ENCODE data around the gene NGFR.

The NGFR gene

GRCh38 chr17:49473900-49474751, 21.0 kb upstream of the NGFR start:
- Mint-ChIP-seq H3K27me3 (peaks cover 84% of the 10 kb centered on the region), H3K36me3 (ENCODE audit: insufficient read depth) (peaks cover 2% of the 10 kb centered on the region), H3K9me3 (no peaks in the 10 kb centered on the region), H3K4me3 (no peak overlapping the region), H3K4me1 (no peaks in the 10 kb centered on the region), H3K27ac (ENCODE audit: low read depth) (no peak overlapping the region)
- DNase-seq (ENCODE audit: low spot score in 2 of 2) (no peak), ATAC-seq (replicated peaks; ENCODE audit: extremely low read depth, poor library complexity, severe bottlenecking) (no peak)

GRCh38 chr17:49477709-49478108, 17.4 kb upstream of the NGFR start:
- H3K4me1 Mint-ChIP-seq: no peaks in the 10 kb centered on the region
- DNase-seq (ENCODE audit: low spot score in 2 of 2) (no peak), ATAC-seq (replicated peaks; ENCODE audit: extremely low read depth, poor library complexity, severe bottlenecking) (no peak)
- H3K4me3 Mint-ChIP-seq: no peak overlapping the region
- peaks cover 58% of the 10 kb centered on the region for H3K27me3 Mint-ChIP-seq
- H3K27ac Mint-ChIP-seq (ENCODE audit: low read depth): no peak overlapping the region
- no peaks in the 10 kb centered on the region for H3K9me3 Mint-ChIP-seq
- H3K36me3 Mint-ChIP-seq (ENCODE audit: insufficient read depth): peaks cover 2% of the 10 kb centered on the region

GRCh38 chr17:49480836-49481615, 14.1 kb upstream of the NGFR start:
- peaks cover 2% of the 10 kb centered on the region for H3K36me3 Mint-ChIP-seq (ENCODE audit: insufficient read depth)
- H3K9me3 Mint-ChIP-seq: no peaks in the 10 kb centered on the region
- H3K4me1 Mint-ChIP-seq: no peaks in the 10 kb centered on the region
- DNase-seq (ENCODE audit: low spot score in 2 of 2) (no peak), ATAC-seq (replicated peaks; ENCODE audit: extremely low read depth, poor library complexity, severe bottlenecking) (no peak)
- no peak overlapping the region for H3K27ac Mint-ChIP-seq (ENCODE audit: low read depth)
- H3K27me3 Mint-ChIP-seq: peaks cover 70% of the 10 kb centered on the region
- H3K4me3 Mint-ChIP-seq: no peak overlapping the region

GRCh38 chr17:49482144-49482817, 12.8 kb upstream of the NGFR start:
- ATAC-seq (replicated peaks; ENCODE audit: extremely low read depth, poor library complexity, severe bottlenecking) (no peak), DNase-seq (ENCODE audit: low spot score in 2 of 2) (no peak)
- Mint-ChIP-seq H3K27me3 (peaks cover 70% of the 10 kb centered on the region), H3K4me1 (peaks cover 4% of the 10 kb centered on the region), H3K27ac (ENCODE audit: low read depth) (no peak overlapping the region), H3K36me3 (ENCODE audit: insufficient read depth) (peaks cover 2% of the 10 kb centered on the region), H3K4me3 (no peak overlapping the region), H3K9me3 (no peaks in the 10 kb centered on the region)

GRCh38 chr17:49483599-49484509, 11.2 kb upstream of the NGFR start:
- H3K27ac Mint-ChIP-seq (ENCODE audit: low read depth): no peak overlapping the region
- H3K4me1 Mint-ChIP-seq: peaks cover 4% of the 10 kb centered on the region
- peaks cover 68% of the 10 kb centered on the region for H3K27me3 Mint-ChIP-seq
- no peak for DNase-seq (ENCODE audit: low spot score in 2 of 2)
- no peak for ATAC-seq (replicated peaks; ENCODE audit: extremely low read depth, poor library complexity, severe bottlenecking)
- no peaks in the 10 kb centered on the region for H3K36me3 Mint-ChIP-seq (ENCODE audit: insufficient read depth)
- no peak overlapping the region for H3K4me3 Mint-ChIP-seq
- no peaks in the 10 kb centered on the region for H3K9me3 Mint-ChIP-seq

- Mint-ChIP-seq H3K4me3 (no peak overlapping the region), H3K27me3 (peaks cover 68% of the 10 kb centered on the region), H3K9me3 (no peaks in the 10 kb centered on the region), H3K27ac (ENCODE audit: low read depth) (no peak overlapping the region), H3K4me1 (peaks cover 4% of the 10 kb centered on the region), H3K36me3 (ENCODE audit: insufficient read depth) (no peaks in the 10 kb centered on the region)
- no peak for ATAC-seq (replicated peaks; ENCODE audit: extremely low read depth, poor library complexity, severe bottlenecking)
- no peak for DNase-seq (ENCODE audit: low spot score in 2 of 2)
These were observed 10.5 kb upstream of the NGFR start for GRCh38 chr17:49484588-49484987.

- no peak overlapping the region for H3K4me3 Mint-ChIP-seq
- peaks cover 84% of the 10 kb centered on the region for H3K27me3 Mint-ChIP-seq
- no peaks in the 10 kb centered on the region for H3K36me3 Mint-ChIP-seq (ENCODE audit: insufficient read depth)
- no peak overlapping the region for H3K27ac Mint-ChIP-seq (ENCODE audit: low read depth)
- ATAC-seq (replicated peaks; ENCODE audit: extremely low read depth, poor library complexity, severe bottlenecking): no peak
- H3K9me3 Mint-ChIP-seq: no peaks in the 10 kb centered on the region
- DNase-seq (ENCODE audit: low spot score in 2 of 2): no peak
- H3K4me1 Mint-ChIP-seq: peaks cover 4% of the 10 kb centered on the region
These were observed 9.0 kb upstream of the NGFR start for GRCh38 chr17:49486012-49486641.

- Mint-ChIP-seq H3K4me3 (no peak overlapping the region), H3K27ac (ENCODE audit: low read depth) (no peak overlapping the region), H3K27me3 (peaks cover 85% of the 10 kb centered on the region), H3K4me1 (peaks cover 4% of the 10 kb centered on the region), H3K36me3 (ENCODE audit: insufficient read depth) (no peaks in the 10 kb centered on the region), H3K9me3 (no peaks in the 10 kb centered on the region)
- ATAC-seq (replicated peaks; ENCODE audit: extremely low read depth, poor library complexity, severe bottlenecking): no peak
- DNase-seq (ENCODE audit: low spot score in 2 of 2): no peak
These were observed 7.9 kb upstream of the NGFR start for GRCh38 chr17:49487183-49487582.

- H3K27ac Mint-ChIP-seq (ENCODE audit: low read depth): no peak overlapping the region
- ATAC-seq (replicated peaks; ENCODE audit: extremely low read depth, poor library complexity, severe bottlenecking) (no peak), DNase-seq (ENCODE audit: low spot score in 2 of 2) (no peak)
- H3K36me3 Mint-ChIP-seq (ENCODE audit: insufficient read depth): peaks cover 2% of the 10 kb centered on the region
- H3K4me1 Mint-ChIP-seq: peaks cover 4% of the 10 kb centered on the region
- H3K27me3 Mint-ChIP-seq: peaks cover 71% of the 10 kb centered on the region
- H3K4me3 Mint-ChIP-seq: no peak overlapping the region
- H3K9me3 Mint-ChIP-seq: no peaks in the 10 kb centered on the region
These were observed 6.5 kb upstream of the NGFR start for GRCh38 chr17:49488612-49489011.

- peaks cover 2% of the 10 kb centered on the region for H3K36me3 Mint-ChIP-seq (ENCODE audit: insufficient read depth)
These were observed 5.7 kb upstream of the NGFR start for GRCh38 chr17:49489348-49489747.

GRCh38 chr17:49490276-49490675, 4.8 kb upstream of the NGFR start:
- ATAC-seq (replicated peaks; ENCODE audit: extremely low read depth, poor library complexity, severe bottlenecking) (no peak), DNase-seq (ENCODE audit: low spot score in 2 of 2) (no peak)
- H3K4me1 Mint-ChIP-seq: peaks cover 14% of the 10 kb centered on the region
- H3K4me3 Mint-ChIP-seq: no peak overlapping the region
- peaks cover 2% of the 10 kb centered on the region for H3K36me3 Mint-ChIP-seq (ENCODE audit: insufficient read depth)
- no peak overlapping the region for H3K27ac Mint-ChIP-seq (ENCODE audit: low read depth)
- peaks cover 57% of the 10 kb centered on the region for H3K27me3 Mint-ChIP-seq
- no peaks in the 10 kb centered on the region for H3K9me3 Mint-ChIP-seq

More at GRCh38 chr17:49489348-49489747, 5.7 kb upstream of the NGFR start:
- Mint-ChIP-seq H3K4me3 (no peak overlapping the region), H3K9me3 (no peaks in the 10 kb centered on the region), H3K4me1 (peaks cover 8% of the 10 kb centered on the region), H3K27me3 (peaks cover 66% of the 10 kb centered on the region), H3K27ac (ENCODE audit: low read depth) (no peak overlapping the region)
- no peak for DNase-seq (ENCODE audit: low spot score in 2 of 2)
- no peak for ATAC-seq (replicated peaks; ENCODE audit: extremely low read depth, poor library complexity, severe bottlenecking)
